GM21423 (cell line): Measurements from ENCODE around the gene SLC19A3.
"Not testable (repeated sequence)": the region's sequence is repeated elsewhere in the genome, so short reads cannot be mapped to it uniquely, and the experiment has no call there.

ENCODE experiments used
- ATAC-seq: cut with Tn5 transposase; IDR thresholded peaks from one replicate; pipeline ENCODE4 v1.9.1; 2021; ENCODE audit warnings: mild to moderate bottlenecking, moderate library complexity; ENCODE audit not compliant: unreplicated experiment

SLC19A3 gene

GRCh38 chr2:227703961-227704360, 13.9 kb downstream of the SLC19A3 start:
- ATAC-seq: no peak

GRCh38 chr2:227703280-227703732, 14.5 kb downstream of the SLC19A3 start:
- ATAC-seq: no peak

GRCh38 chr2:227701556-227701955, 16.3 kb downstream of the SLC19A3 start:
- no peak for ATAC-seq

- no peak for ATAC-seq
These were observed 20.7 kb downstream of the SLC19A3 start for GRCh38 chr2:227696990-227697679.

GRCh38 chr2:227687189-227687588, 30.6 kb downstream of the SLC19A3 start:
- no peak for ATAC-seq

- ATAC-seq: no peak
These were observed 33.6 kb downstream of the SLC19A3 start for GRCh38 chr2:227684258-227684657.

- ATAC-seq: no peak
These were observed 39.9 kb downstream of the SLC19A3 start for GRCh38 chr2:227677928-227678327.

GRCh38 chr2:227674485-227674884, 43.3 kb downstream of the SLC19A3 start:
- ATAC-seq: no peak

- not testable (repeated sequence) for ATAC-seq
These were observed 44.2 kb downstream of the SLC19A3 start for GRCh38 chr2:227673620-227674019.

- ATAC-seq: no peak
These were observed 46.5 kb downstream of the SLC19A3 start for GRCh38 chr2:227671170-227671905.

GRCh38 chr2:227666631-227667170, 51.1 kb downstream of the SLC19A3 start, which contains the start of gene SCYGR5:
Gene SCYGR5 (plus strand): TSS chr2:227666804. CDS start chr2:227666804, 0 bp downstream.
- ATAC-seq: not testable (repeated sequence)

- no peak for ATAC-seq
These were observed 52.5 kb downstream of the SLC19A3 start for GRCh38 chr2:227665189-227665940.

GRCh38 chr2:227661827-227662226, 56.0 kb downstream of the SLC19A3 start:
- no peak for ATAC-seq

GRCh38 chr2:227661025-227661649, 56.7 kb downstream of the SLC19A3 start:
- ATAC-seq: no peak

- no peak for ATAC-seq
These were observed 60.5 kb downstream of the SLC19A3 start for GRCh38 chr2:227657199-227657845.

- no peak for ATAC-seq
These were observed 62.4 kb downstream of the SLC19A3 start for GRCh38 chr2:227655454-227655853.

GRCh38 chr2:227654426-227654825, 63.4 kb downstream of the SLC19A3 start:
- no peak for ATAC-seq

GRCh38 chr2:227653419-227653818, 64.4 kb downstream of the SLC19A3 start:
- no peak for ATAC-seq

- no peak for ATAC-seq
These were observed 73.8 kb downstream of the SLC19A3 start for GRCh38 chr2:227643990-227644551.

- ATAC-seq: no peak
These were observed 75.2 kb downstream of the SLC19A3 start for GRCh38 chr2:227642656-227643055.
